ENCODE measurements around the gene EPN2.
A peak's percentile ranks its signal among the peaks of the same experiment; 100 is the strongest.

The EPN2 gene

DNA sequence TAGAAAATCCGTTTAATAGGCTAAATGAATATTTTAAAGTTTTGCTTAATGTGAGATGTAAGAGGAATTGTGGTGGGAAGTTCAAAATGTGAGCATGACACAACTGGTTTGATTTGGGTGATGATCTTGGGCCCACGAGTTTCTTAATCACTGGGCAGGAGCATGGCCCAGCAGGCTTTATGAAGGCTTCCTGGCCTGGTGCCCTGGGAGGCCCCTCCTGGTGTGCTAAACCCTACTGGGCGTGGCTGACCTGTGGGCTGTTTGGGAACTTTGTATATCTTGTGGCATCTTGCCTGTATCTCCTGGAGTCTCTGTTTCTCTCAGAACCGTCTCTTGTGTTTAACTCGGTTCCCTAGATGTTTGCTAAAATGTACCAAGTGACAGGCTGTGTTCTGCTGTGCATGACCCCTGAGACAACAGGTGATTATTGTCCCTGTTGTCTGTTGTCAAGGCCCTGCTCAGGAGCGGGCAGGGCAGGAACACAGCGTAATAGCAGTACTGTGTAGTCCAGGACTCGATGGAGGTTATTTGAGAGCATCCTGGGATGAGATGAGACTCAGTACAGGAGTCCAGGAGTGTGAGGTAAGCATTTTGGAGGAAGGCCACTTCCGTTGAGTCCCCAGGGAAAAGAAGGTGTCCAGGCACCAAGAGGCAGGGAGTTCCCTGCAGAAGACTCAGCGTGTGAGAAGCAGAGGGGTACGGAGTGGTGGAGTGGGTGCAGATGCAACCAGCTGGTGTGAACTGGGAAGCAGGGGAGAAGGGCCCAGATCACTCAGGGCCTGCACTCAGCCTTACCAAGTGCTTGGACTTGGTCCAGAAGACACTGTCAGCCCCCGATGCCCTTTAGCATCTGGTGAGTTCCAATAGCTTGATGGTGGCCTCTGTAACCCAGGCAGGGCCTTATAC lies 76.8 kb downstream of the EPN2 start:
- DNase-seq = no peak

DNA sequence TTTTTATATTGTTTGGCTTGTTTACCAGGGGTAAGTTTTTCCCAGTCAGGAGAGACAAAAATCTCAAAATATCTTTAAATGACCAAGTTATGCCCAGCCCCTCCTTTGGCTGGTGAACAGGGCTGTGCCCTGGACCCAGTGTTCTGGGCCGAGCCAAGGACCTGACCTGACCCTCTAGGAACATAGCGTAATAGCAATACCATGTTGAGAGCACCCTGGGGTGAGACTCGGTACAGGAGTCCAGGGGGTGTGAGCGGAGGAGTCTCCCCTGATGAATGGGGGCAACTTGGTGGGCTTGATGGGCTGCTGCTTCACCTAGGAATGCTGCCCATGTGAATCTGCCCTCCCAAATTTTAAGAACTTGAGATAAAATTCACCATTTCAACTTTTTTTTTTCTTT lies 77.9 kb downstream of the EPN2 start:
- no peak for DNase-seq

- no peak for DNase-seq
Observed at GRCh38 chr17:19316761-19317358, 79.7 kb downstream of the EPN2 start.

DNA sequence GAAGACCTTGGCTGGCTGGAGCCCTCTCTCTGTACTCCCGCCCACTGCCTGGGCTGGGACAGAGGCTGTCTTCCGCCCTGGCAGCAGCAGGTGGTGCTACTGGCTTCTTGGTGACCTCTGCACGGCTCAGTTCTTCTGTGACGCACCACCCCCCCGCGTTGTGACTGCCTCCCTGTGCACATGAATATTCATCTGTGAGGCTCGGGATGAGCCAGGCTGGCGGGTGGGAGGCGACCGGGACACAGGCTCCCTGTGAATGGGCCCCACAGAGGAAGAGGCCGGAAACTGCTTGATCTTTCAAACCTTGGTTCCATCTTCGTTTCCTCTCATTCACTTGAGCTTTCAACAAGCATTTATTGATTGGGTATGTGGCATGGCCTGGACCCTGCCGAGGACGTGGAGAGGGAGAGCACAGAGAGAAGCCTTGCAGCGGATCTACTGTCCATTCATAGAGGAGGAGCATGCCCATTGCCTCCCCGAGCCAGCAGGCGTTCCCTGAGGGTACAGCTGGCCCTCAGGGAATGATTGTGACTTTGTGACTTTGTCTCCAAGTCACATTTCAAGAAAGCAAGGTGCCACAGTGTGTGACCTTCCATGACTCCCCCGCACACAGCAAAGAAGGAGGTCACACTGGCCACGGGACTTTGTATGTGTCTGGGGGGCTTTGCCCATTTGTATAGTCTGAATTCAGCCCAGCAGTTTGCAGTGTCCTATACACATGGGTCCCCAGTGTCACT lies 80.4 kb downstream of the EPN2 start:
- DNase-seq = peak; percentile 73

GRCh38 chr17:19318611-19319010 lies 81.4 kb downstream of the EPN2 start:
- DNase-seq = no peak

GRCh38 chr17:19319771-19320505 lies 82.8 kb downstream of the EPN2 start:
- DNase-seq = no peak

- no peak for DNase-seq
Observed at GRCh38 chr17:19320876-19321275, 83.7 kb downstream of the EPN2 start.

DNA sequence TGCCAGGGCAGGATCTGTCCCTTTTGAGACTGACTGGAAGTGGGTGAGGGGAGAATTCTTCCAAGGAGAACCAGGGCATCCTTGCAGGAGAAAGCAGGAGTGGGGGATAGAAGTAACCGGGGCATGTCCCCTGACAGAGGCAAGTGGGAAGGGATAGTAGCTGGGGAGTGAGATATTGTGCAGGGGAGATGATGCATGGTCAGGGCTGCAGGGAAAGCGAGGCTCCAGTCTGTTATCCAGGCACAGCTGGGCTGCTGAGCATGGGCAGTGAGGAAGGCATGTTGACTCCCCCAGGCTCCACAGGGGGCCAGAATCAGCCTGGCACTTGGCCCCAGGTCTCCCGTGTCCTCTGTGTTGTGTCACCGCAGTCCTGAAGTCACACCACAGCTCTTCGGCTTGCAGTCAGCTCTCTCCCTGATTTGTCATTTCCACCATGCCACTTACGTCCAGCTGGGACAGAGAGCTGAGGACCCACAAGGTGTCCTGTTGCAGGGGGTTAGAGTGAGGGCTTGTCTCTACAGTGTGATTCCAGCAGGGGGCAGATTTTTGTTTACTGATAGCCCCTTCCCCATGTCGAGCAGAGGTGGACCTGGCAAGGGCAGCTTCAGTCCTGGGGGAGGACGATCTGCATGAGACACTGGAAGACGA lies 84.4 kb downstream of the EPN2 start:
- DNase-seq = no peak

DNA sequence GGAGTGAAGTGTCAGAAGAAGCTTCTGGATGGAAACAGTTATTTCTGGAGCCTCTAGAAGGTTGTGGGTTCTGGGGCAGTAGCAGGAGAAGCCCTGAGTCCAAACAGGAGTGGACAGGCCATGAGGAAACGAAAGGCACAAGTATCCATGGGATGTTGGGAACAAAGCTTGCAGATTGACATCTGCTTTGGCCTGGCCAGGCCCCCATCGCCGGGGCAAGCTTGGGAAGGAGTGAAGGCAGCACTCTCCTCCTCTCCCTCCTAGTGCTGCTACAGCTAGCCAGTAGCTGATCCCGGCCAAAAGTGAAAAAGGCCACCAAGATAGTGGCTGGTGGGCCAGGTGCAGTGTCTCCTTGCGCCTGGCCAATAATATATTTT lies 85.0 kb downstream of the EPN2 start:
- no peak for DNase-seq

GRCh38 chr17:19322861-19323260 lies 85.7 kb downstream of the EPN2 start:
- no peak for DNase-seq

DNA sequence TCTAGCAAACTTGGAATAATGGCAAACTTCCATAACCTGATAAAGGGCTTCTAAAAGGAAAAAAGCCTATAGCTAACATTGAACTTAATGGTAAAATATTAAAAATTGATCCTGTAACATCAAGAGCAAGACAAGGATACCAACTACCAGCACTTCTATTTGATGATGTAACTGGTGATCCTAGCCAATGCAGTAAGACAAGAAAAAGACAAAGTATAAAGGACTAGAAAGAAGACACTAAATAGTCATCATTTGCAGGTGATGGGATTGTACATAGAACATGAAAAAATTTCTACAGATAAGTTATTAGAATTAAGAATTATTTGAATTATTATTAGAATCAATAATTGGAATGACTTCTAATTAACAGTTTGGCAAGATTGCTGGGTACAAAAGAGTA lies 88.4 kb downstream of the EPN2 start:
- no peak for DNase-seq

DNA sequence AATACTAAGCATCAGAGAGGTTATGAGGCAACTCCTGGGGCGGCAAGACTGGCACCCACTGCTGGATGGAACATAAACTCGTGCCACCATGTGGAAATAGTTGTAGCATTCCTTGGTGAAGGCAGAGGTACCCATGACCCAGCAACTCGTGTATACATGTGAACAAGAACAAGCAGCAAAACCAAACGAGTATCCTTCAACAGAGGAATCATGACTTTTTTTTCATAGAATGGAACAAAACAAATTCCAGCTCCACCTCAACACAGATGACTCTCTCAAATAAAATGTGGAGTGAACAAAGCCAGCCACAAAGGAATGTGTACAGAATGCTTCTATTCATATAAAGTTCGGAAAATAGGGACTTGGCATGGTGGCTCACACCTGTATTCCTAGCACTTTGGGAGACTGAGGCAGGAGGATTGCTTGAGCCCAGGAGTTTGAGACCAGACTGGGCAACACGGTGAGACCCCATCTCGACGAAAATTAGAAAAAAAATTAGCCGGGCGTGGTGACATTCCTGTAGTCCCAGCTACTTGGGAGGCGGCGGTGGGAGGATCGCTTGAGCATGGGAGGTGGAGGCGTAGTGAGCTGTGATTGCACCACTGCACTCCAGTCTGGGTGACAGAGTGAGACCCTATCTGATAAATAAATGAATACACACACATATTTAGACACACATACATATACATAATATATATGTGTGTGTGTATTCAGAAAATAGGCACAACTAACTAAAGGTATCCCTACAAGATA lies 90.0 kb downstream of the EPN2 start:
- DNase-seq = no peak

- no peak for DNase-seq
Observed at GRCh38 chr17:19328441-19329061, 91.4 kb downstream of the EPN2 start.

DNA sequence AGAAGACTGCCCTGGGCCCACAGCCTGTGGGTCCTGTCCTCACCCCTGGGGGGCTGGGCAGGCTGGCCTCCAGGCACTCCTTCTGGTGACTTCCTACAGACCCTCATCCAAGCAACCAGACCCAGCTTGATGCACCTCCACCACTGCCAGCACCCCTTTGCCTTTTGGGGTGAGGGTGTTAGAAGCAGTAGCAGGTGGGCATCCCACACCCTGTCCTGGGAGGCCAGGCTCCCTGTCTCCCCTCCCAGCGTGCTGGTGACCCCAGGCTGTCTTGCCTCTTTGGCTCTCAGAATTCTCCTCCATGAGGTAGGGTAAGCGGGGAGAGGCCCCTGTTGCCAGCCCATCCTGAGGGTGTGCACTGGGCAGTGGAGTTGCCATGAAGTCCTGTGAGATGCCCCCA lies 92.0 kb downstream of the EPN2 start:
- no peak for DNase-seq

DNA sequence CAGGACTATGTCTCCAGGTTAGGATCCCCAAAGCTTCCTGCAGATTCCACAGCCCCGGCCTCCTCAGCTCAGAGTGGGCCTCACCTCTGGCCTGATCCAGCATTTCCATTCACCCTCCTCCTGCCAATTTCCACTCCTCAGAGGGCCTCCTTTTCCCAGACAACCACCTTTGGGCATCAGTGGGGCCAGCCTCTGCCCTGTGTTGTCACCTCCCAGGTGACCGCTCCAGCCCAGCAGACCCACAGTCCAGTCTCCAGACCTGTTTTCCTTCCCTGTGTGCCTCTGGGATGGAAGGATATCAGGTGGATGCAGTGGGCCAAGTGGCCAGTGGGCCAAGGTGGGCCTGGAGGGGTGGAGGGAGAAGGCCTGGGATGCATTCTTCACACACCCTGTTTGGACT lies 92.7 kb downstream of the EPN2 start:
- no peak for DNase-seq

GRCh38 chr17:19330271-19330670 lies 93.1 kb downstream of the EPN2 start:
- DNase-seq = no peak

- DNase-seq = no peak
Observed at GRCh38 chr17:19331134-19331533, 94.0 kb downstream of the EPN2 start.

DNA sequence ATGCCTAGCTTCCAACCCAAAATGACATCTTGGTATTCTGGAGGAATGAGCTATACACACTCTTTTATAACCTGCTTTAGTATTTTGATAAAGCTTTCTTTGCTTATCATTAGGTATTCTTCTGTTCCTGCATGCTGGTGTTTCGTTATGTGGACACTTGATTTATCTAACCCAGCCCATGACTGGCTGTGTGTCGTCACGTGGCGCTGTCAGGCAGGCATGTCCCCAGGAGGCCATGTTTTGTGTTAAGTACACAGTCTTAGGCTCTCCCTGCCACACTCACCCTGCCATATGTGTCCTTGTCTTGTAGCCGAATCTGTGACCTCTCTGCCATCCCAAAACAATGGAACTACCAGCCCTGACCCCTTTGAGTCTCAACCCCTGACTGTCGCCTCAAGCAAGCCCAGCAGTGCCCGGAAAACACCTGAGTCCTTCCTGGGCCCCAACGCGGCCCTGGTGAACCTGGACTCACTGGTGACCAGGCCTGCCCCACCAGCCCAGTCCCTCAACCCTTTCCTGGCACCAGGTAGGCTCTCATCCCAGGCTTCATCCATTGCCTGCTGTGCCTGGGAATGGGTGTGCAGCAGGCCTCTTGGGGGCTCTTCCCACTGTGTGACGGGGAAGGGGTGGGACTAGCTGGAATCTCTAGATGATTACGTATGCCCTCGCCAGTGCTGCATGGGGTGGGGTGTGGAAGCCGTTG lies 94.5 kb downstream of the EPN2 start:
- no peak for DNase-seq

- DNase-seq = no peak
Observed at GRCh38 chr17:19332371-19333131, 95.4 kb downstream of the EPN2 start.

- DNase-seq = no peak
Observed at GRCh38 chr17:19333132-19333440, 95.9 kb downstream of the EPN2 start.

Data from MV-4-11 (cell line).